HepG2 (cell line): Measurements from ENCODE around the gene OGFR. TPM values are rescaled to one million over a fixed set of nuclear protein-coding genes. Genes with fewer than 3 reads are reported as not detected.

ENCODE experiments used
- AGO1 ChIP-seq: fragments of 200-400 bp; formaldehyde crosslinking; IDR thresholded peaks from 2 replicates; pipeline ENCODE4 v1.6.1; 2017; ENCODE audit warnings: mild to moderate bottlenecking, low read depth, low read length, moderate library complexity; ENCODE audit not compliant: poor library complexity, severe bottlenecking
- FOXA1 ChIP-seq, 2 experiments: fragments of 450-650 bp in 1 of 2; sonication (generic) in 1 of 2; formaldehyde crosslinking in 1 of 2; IDR thresholded peaks; 2 replicates each; pipeline versions ENCODE4 v1.4.0 to v1.6.1; 2016 to 2020; ENCODE audit warnings: missing genetic modification reagents in 1 of 2
- FOXP1 ChIP-seq, 2 experiments: fragments of 450-650 bp in 1 of 2; IDR thresholded peaks; 2 replicates each; pipeline ENCODE4 v1.6.1; 2017 to 2018; ENCODE audit warnings: antibody characterized with exemption in 1 of 2
- HOXA5 ChIP-seq: sonication (generic); formaldehyde crosslinking; IDR thresholded peaks from 2 replicates; pipeline ENCODE4 v1.4.0; 2020; ENCODE audit warnings: missing genetic modification reagents
- MATR3 ChIP-seq: sonication (generic); formaldehyde crosslinking; IDR thresholded peaks from 2 replicates; pipeline ENCODE4 v1.4.0; 2020; ENCODE audit warnings: missing genetic modification reagents
- ZBTB38 ChIP-seq: sonication (generic); formaldehyde crosslinking; IDR thresholded peaks from 2 replicates; pipeline ENCODE4 v1.5.1; 2020; ENCODE audit warnings: mild to moderate bottlenecking, missing genetic modification reagents
- ZKSCAN5 ChIP-seq: sonication (generic); formaldehyde crosslinking; IDR thresholded peaks from 2 replicates; pipeline ENCODE4 v1.5.1; 2020; ENCODE audit warnings: mild to moderate bottlenecking, missing genetic modification reagents
- ZNF234 ChIP-seq: sonication (generic); formaldehyde crosslinking; conservative IDR thresholded peaks from 2 replicates; pipeline ENCODE4 v1.5.1; 2020; ENCODE audit warnings: mild to moderate bottlenecking, missing genetic modification reagents
- ZNF383 ChIP-seq: sonication (generic); formaldehyde crosslinking; IDR thresholded peaks from 2 replicates; pipeline ENCODE4 v1.4.0; 2020; ENCODE audit warnings: missing genetic modification reagents, mild to moderate bottlenecking, borderline replicate concordance
- polyA plus RNA-seq, 8 experiments: library from polyadenylated mRNA; depleted of rRNA in 3 of 8; stranded (reverse) in 7 of 8; unstranded in 1 of 8; fragments of >200 nt; fragmentation: Illumina TruSeq in 4 of 8; extraction: Trizol in 4 of 8; gene quantifications; 2 replicates each; pipeline versions ENCODE4 v1.2.1 to v1.2.3, GENCODE V29; 2011 to 2016; ENCODE audit warnings: low read depth in 4 of 8, missing spikeins in 1 of 8, mixed read lengths in 1 of 8; ENCODE audit not compliant: insufficient read depth in 1 of 8
- total RNA-seq, 5 experiments: library from RNA; depleted of rRNA; stranded (reverse); fragments of >200 nt; fragmentation: Illumina TruSeq; extraction: Trizol; gene quantifications; 2 replicates each; pipeline ENCODE4 v1.2.3, GENCODE V29; 2016; ENCODE audit warnings: low read depth in 1 of 5
- TF ChIP-seq, protein P1 (sequence below): sonication (generic); formaldehyde crosslinking; IDR thresholded peaks from 2 replicates; pipeline ENCODE4 v1.5.1; 2020; ENCODE audit warnings: mild to moderate bottlenecking, moderate library complexity, missing genetic modification reagents
- TF ChIP-seq, protein P2 (sequence below): IDR thresholded peaks from 2 replicates; pipeline ENCODE4 v1.6.1; 2016
- TF ChIP-seq, protein P3 (sequence below): sonication (generic); formaldehyde crosslinking; IDR thresholded peaks from 2 replicates; pipeline ENCODE4 v1.9.0; 2021; ENCODE audit warnings: missing genetic modification reagents, mild to moderate bottlenecking, borderline replicate concordance
- TF ChIP-seq, protein P4 (sequence below): sonication (generic); formaldehyde crosslinking; IDR thresholded peaks from one replicate; pipeline ENCODE4 v1.5.1; 2020; ENCODE audit warnings: mild to moderate bottlenecking, missing genetic modification reagents; ENCODE audit errors: not compliant biosample characterization
- TF ChIP-seq, protein P5 (sequence below): sonication (generic); formaldehyde crosslinking; IDR thresholded peaks from 2 replicates; pipeline ENCODE4 v1.8.0; 2022; ENCODE audit warnings: missing genetic modification reagents, low read depth, mild to moderate bottlenecking, borderline replicate concordance

Gene OGFR
- total and polyA plus RNA-seq, 2 of the 13 experiments (the other 11 are each of a cell fraction or from before 2014, with no cell fraction given): 47.7 to 81.8 TPM

DNA sequence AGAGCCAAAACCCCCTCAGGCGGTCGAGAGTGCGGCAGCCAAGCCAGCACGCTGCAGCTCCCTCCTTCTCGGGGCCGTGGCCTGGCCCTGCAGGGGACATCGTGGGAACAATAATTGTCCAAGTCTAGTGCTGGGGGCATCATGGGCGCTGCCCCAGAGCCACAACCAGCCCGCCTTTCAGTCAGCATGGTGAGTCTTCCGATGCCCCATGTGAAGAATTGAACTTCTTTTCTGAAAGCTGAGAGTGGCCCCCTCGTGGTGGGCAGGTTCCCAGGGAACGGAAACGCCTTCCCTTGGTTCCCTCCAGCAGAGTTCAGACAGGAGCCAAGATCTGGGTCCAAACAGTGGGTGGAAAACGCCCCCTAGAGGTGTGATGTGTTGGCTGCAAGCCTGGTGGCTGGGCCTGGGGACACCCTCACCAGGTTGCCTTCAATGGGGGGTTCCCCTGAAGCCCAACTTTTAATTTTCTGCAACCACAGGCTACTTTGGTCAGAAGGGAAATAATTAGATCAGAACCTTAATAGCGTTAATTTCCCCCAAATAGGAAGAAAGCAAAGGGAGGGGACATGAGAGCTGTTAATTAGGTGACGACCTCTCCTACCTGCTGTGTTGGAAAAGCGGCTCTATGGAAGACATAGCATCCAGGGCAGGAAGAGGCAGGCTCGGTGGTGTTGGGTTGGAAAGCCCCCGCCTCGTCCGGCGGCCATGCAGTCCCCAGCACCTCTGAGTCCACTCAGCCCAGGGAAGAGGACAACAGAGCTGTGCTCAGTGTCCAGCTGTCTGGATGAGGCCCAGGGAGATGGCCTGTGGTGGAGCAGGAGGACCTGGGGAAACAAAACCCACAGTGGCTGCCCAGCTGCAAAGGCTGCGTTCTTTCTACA, 13.1 kb upstream of the OGFR start (continued):
- TF ChIP-seq, protein P1, sequence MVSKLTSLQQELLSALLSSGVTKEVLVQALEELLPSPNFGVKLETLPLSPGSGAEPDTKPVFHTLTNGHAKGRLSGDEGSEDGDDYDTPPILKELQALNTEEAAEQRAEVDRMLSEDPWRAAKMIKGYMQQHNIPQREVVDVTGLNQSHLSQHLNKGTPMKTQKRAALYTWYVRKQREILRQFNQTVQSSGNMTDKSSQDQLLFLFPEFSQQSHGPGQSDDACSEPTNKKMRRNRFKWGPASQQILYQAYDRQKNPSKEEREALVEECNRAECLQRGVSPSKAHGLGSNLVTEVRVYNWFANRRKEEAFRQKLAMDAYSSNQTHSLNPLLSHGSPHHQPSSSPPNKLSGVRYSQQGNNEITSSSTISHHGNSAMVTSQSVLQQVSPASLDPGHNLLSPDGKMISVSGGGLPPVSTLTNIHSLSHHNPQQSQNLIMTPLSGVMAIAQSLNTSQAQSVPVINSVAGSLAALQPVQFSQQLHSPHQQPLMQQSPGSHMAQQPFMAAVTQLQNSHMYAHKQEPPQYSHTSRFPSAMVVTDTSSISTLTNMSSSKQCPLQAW (CRISPR knock-in tag): peak; percentile 97
- no peak for TF ChIP-seq ZNF234 (CRISPR knock-in tag)
- TF ChIP-seq HOXA5 (CRISPR knock-in tag): peak; percentile 86
- TF ChIP-seq ZNF383 (CRISPR knock-in tag): no peak
- TF ChIP-seq FOXP1 (IDR thresholded peaks at IDR 0.05): no peak
- TF ChIP-seq FOXP1 (CRISPR knock-in tag; IDR thresholded peaks at IDR 0.05): no peak
- no peak for TF ChIP-seq MATR3 (CRISPR knock-in tag)
- TF ChIP-seq AGO1: no peak
- no peak for TF ChIP-seq ZKSCAN5 (CRISPR knock-in tag)
- TF ChIP-seq ZBTB38 (CRISPR knock-in tag): no peak; the same call in 1 of the 2 replicates
- TF ChIP-seq, protein P2, sequence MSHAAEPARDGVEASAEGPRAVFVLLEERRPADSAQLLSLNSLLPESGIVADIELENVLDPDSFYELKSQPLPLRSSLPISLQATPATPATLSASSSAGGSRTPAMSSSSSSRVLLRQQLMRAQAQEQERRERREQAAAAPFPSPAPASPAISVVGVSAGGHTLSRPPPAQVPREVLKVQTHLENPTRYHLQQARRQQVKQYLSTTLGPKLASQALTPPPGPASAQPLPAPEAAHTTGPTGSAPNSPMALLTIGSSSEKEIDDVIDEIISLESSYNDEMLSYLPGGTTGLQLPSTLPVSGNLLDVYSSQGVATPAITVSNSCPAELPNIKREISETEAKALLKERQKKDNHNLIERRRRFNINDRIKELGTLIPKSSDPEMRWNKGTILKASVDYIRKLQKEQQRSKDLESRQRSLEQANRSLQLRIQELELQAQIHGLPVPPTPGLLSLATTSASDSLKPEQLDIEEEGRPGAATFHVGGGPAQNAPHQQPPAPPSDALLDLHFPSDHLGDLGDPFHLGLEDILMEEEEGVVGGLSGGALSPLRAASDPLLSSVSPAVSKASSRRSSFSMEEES: 0 out of 2 replicates have a peak, but pooled peaks have one; percentile 40
- TF ChIP-seq, protein P3, sequence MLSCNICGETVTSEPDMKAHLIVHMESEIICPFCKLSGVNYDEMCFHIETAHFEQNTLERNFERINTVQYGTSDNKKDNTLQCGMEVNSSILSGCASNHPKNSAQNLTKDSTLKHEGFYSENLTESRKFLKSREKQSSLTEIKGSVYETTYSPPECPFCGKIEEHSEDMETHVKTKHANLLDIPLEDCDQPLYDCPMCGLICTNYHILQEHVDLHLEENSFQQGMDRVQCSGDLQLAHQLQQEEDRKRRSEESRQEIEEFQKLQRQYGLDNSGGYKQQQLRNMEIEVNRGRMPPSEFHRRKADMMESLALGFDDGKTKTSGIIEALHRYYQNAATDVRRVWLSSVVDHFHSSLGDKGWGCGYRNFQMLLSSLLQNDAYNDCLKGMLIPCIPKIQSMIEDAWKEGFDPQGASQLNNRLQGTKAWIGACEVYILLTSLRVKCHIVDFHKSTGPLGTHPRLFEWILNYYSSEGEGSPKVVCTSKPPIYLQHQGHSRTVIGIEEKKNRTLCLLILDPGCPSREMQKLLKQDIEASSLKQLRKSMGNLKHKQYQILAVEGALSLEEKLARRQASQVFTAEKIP: no peak
- TF ChIP-seq FOXA1 (IDR thresholded peaks at IDR 0.05): no peak
- TF ChIP-seq FOXA1 (CRISPR knock-in tag; IDR thresholded peaks at IDR 0.05): no peak
- TF ChIP-seq, protein P4, sequence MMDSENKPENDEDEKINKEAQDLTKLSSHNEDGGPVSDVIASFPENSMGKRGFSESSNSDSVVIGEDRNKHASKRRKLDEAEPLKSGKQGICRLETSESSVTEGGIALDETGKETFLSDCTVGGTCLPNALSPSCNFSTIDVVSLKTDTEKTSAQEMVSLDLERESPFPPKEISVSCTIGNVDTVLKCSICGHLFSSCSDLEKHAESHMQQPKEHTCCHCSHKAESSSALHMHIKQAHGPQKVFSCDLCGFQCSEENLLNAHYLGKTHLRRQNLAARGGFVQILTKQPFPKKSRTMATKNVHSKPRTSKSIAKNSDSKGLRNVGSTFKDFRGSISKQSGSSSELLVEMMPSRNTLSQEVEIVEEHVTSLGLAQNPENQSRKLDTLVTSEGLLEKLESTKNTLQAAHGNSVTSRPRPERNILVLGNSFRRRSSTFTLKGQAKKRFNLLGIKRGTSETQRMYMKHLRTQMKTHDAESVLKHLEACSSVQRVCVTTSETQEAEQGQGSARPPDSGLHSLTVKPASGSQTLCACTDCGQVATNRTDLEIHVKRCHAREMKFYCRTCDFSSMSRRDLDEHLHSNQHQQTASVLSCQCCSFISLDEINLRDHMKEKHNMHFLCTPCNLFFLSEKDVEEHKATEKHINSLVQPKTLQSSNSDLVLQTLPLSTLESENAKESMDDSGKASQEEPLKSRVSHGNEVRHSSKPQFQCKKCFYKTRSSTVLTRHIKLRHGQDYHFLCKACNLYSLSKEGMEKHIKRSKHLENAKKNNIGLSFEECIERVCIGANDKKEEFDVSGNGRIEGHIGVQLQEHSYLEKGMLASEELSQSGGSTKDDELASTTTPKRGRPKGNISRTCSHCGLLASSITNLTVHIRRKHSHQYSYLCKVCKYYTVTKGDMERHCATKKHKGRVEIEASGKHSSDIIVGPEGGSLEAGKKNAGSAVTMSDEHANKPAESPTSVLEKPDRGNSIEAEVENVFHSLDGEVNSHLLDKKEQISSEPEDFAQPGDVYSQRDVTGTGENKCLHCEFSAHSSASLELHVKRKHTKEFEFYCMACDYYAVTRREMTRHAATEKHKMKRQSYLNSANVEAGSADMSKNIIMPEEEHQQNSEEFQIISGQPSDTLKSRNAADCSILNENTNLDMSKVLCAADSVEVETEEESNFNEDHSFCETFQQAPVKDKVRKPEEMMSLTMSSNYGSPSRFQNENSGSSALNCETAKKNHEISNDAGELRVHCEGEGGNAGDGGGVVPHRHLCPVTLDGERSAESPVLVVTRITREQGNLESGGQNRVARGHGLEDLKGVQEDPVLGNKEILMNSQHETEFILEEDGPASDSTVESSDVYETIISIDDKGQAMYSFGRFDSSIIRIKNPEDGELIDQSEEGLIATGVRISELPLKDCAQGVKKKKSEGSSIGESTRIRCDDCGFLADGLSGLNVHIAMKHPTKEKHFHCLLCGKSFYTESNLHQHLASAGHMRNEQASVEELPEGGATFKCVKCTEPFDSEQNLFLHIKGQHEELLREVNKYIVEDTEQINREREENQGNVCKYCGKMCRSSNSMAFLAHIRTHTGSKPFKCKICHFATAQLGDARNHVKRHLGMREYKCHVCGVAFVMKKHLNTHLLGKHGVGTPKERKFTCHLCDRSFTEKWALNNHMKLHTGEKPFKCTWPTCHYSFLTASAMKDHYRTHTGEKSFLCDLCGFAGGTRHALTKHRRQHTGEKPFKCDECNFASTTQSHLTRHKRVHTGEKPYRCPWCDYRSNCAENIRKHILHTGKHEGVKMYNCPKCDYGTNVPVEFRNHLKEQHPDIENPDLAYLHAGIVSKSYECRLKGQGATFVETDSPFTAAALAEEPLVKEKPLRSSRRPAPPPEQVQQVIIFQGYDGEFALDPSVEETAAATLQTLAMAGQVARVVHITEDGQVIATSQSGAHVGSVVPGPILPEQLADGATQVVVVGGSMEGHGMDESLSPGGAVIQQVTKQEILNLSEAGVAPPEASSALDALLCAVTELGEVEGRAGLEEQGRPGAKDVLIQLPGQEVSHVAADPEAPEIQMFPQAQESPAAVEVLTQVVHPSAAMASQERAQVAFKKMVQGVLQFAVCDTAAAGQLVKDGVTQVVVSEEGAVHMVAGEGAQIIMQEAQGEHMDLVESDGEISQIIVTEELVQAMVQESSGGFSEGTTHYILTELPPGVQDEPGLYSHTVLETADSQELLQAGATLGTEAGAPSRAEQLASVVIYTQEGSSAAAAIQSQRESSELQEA: no peak
- TF ChIP-seq, protein P5, sequence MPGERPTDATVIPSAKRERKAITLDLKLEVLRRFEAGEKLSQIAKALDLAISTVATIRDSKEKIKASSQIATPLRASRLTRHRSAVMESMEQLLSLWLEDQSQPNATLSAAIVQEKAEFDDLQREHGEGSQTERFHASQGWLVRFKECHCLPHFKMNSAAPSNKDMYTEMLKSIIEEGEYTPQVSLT (CRISPR knock-in tag): no peak
